Endothelial cell of umbilical vein (primary cell): ENCODE measurements around the gene CCL7. TPM values are rescaled to one million over a fixed set of nuclear protein-coding genes. Genes with fewer than 3 reads are reported as not detected.

Experiments used
- BruUV-seq: library from RNA; stranded (reverse); fragments of 400-500 nt; replicated peaks from 2 replicates; lab custom pipeline; 2021; lab: Mats Ljungman, UMichigan
- CTCF ChIA-PET: fragments of 300-600, 350-600 bp; sonication (Branson Sonifier 250); formaldehyde crosslinking; loops from one replicate; lab custom pipeline; 2021; ENCODE audit warnings: antibody characterized with exemption, inconsistent platforms; lab: Charles Lee
- POLR2A ChIA-PET: fragments of 300-600, 350-600 bp; sonication (Branson Sonifier 250); formaldehyde crosslinking; loops from one replicate; lab custom pipeline; 2021; ENCODE audit warnings: antibody characterized with exemption, inconsistent platforms; lab: Charles Lee
- DNase-seq: peaks from one replicate; pipeline ENCODE4 v3.0.0-alpha.2; 2011; ENCODE audit warnings: low read depth, low spot score
- FAIRE-seq: peaks from 2 replicates; lab custom pipeline; 2011; peaks lifted over from hg19 to GRCh38; lab: Jason Lieb, UNC
- H2AFZ ChIP-seq: 2 replicates; pipeline ENCODE4 v1.6.0; 2012; ENCODE audit warnings: low read depth, low read length, control low read depth, inconsistent platforms
- H3K27ac ChIP-seq: 2 replicates; pipeline ENCODE4 v1.5.1; 2011; ENCODE audit warnings: low read depth, mild to moderate bottlenecking, control low read depth, low read length, moderate library complexity; ENCODE audit not compliant: insufficient read depth
- H3K27me3 ChIP-seq, 2 experiments: 2 replicates each; pipeline versions ENCODE4 v1.6.0 to v1.6.1; 2011; ENCODE audit warnings: low read length in 2 of 2, mixed read lengths in 1 of 2; ENCODE audit not compliant: control insufficient read depth in 2 of 2, insufficient read depth in 2 of 2
- H3K36me3 ChIP-seq, 2 experiments: 2 replicates in 1 of 2; 3 replicates in 1 of 2; pipeline ENCODE4 v1.5.1; 2011; ENCODE audit warnings: low read length in 2 of 2, mild to moderate bottlenecking in 1 of 2, moderate library complexity in 1 of 2; ENCODE audit not compliant: control insufficient read depth in 2 of 2, insufficient read depth in 2 of 2; ENCODE audit errors: extremely low read depth in 1 of 2
- H3K4me1 ChIP-seq: 3 replicates; pipeline ENCODE4 v1.5.1; 2011; ENCODE audit warnings: mild to moderate bottlenecking, low read length; ENCODE audit not compliant: control insufficient read depth, insufficient read depth; ENCODE audit errors: extremely low read depth
- H3K4me2 ChIP-seq: 2 replicates; pipeline ENCODE4 v1.6.1; 2011; ENCODE audit warnings: low read length, control low read depth, mixed read lengths; ENCODE audit not compliant: insufficient read depth
- H3K4me3 ChIP-seq, 3 experiments: fragments of 200-600 bp in 1 of 3; sonication (generic), shearing (Covaris generic) in 1 of 3; replicated peaks in 1 of 3; 2 replicates each; pipeline ENCODE4 v1.5.1; 2011 to 2016; ENCODE audit warnings: control low read depth in 3 of 3, low read length in 3 of 3, mild to moderate bottlenecking in 2 of 3, inconsistent platforms in 1 of 3, low read depth in 1 of 3, moderate library complexity in 1 of 3; ENCODE audit not compliant: insufficient read depth in 1 of 3
- H3K79me2 ChIP-seq: 2 replicates; pipeline ENCODE4 v1.6.0; 2012; ENCODE audit warnings: low read length, inconsistent platforms; ENCODE audit not compliant: control insufficient read depth, insufficient read depth
- H3K9ac ChIP-seq: replicated peaks from 2 replicates; pipeline ENCODE3; 2011; ENCODE audit warnings: low read length, control low read depth; ENCODE audit not compliant: insufficient read depth; ENCODE audit errors: extremely low read depth
- H3K9me1 ChIP-seq: replicated peaks from 3 replicates; pipeline ENCODE4 v1.6.0; 2011; ENCODE audit warnings: mild to moderate bottlenecking, low read length; ENCODE audit not compliant: control insufficient read depth, insufficient read depth; ENCODE audit errors: extremely low read depth
- H3K9me3 ChIP-seq: replicated peaks from 2 replicates; pipeline ENCODE4 v1.5.1; 2012; ENCODE audit warnings: low read length, inconsistent platforms; ENCODE audit not compliant: control insufficient read depth, insufficient read depth
- H4K20me1 ChIP-seq: replicated peaks from 2 replicates; pipeline ENCODE3; 2011; ENCODE audit warnings: mild to moderate bottlenecking, low read length; ENCODE audit not compliant: control insufficient read depth, insufficient read depth; ENCODE audit errors: extremely low read depth
- GATA2 ChIP-seq: IDR thresholded peaks from 2 replicates; pipeline ENCODE4 v1.7.0; 2011; ENCODE audit warnings: low read depth, mild to moderate bottlenecking, moderate library complexity, mixed read lengths, low read length; ENCODE audit not compliant: insufficient read length, insufficient read depth
- JUN ChIP-seq: IDR thresholded peaks from 2 replicates; pipeline ENCODE4 v1.6.1; 2011; ENCODE audit warnings: borderline replicate concordance, low read depth; ENCODE audit not compliant: insufficient read length, insufficient read depth
- MYC ChIP-seq: IDR thresholded peaks from one replicate; pipeline ENCODE4 v1.6.1; 2011; ENCODE audit warnings: mild to moderate bottlenecking, low read depth, low read length
- POLR2A ChIP-seq: IDR thresholded peaks from 2 replicates; pipeline ENCODE4 v1.6.1; 2012; ENCODE audit warnings: low read depth, mild to moderate bottlenecking, control low read depth, low read length
- POLR2AphosphoS5 ChIP-seq: IDR thresholded peaks from 2 replicates; pipeline ENCODE4 v1.6.1; 2012; ENCODE audit warnings: low read depth, mild to moderate bottlenecking, control low read depth, low read length, moderate library complexity; ENCODE audit not compliant: insufficient read depth
- dilution Hi-C: fragments of 300-500 bp; cut with MboI; formaldehyde crosslinking; loops from one replicate; pipeline ENCODE4 v1.15.0; 2019; ENCODE audit warnings: low sequenced_read_pairs; ENCODE audit not compliant: extremely low pct_ligation_motif_present
- intact Hi-C: fragments of 100-400 bp; cut with micrococcal nuclease; formaldehyde crosslinking; loops from one replicate; pipeline ENCODE4 v1.10.0; 2022
- polyA plus RNA-seq, 4 experiments: library from polyadenylated mRNA; depleted of rRNA in 3 of 4; stranded (reverse) in 3 of 4; unstranded in 1 of 4; fragments of >200 nt; gene quantifications; 2 replicates each; pipeline versions ENCODE4 v1.2.1 to v1.2.3, GENCODE V29; 2011 to 2012; ENCODE audit warnings: missing spikeins in 1 of 4
- total RNA-seq: library from RNA; stranded (reverse); gene quantifications from 2 replicates; pipeline ENCODE4 v1.2.3, GENCODE V29; 2021
- TF ChIP-seq, protein P1 (sequence below), 2 donors: IDR thresholded peaks; 1 replicate in 1 of 2; 2 replicates in 1 of 2; pipeline ENCODE4 v1.5.1; 2011; ENCODE audit warnings: low read length in 2 of 2, mild to moderate bottlenecking in 2 of 2, moderate library complexity in 2 of 2, control low read depth in 1 of 2, inconsistent platforms in 1 of 2, low read depth in 1 of 2; ENCODE audit not compliant: insufficient read depth in 1 of 2; ENCODE audit errors: extremely low read depth in 1 of 2

Gene CCL7
- total and polyA plus RNA-seq, 2 donors (not counting 3 experiments of a cell fraction or from before 2014, with no cell fraction given), result 0.25 TPM; not detected in 1

DNA sequence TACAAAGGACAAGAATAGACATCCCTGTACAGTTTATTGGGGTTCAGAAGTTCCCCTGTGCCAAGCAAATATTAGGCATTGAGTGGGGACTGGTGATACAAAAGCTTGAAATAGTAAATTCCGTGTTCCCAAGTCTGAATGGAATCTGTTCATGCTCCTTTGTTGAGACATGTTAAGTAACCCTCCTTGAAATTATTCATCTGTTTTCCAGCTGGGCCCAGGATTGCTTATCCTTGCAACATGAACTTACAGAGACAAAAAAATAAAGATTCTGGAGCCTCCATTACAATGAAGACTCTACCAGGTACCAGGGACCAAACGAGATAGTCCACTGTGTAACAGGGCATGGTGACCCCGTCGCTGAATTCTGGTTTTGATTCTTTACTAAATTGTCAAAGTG, 43.1 kb downstream of the CCL7 start:
- Histone ChIP-seq H3K79me2 (no peaks in the 10 kb centered on the region), H3K27me3 (peaks cover 20 to 26% of the 10 kb centered on the region in 2 experiments), H3K9ac (no peak overlapping the region), H3K4me3 (no peak overlapping the region), H3K4me1 (no peaks in the 10 kb centered on the region), H3K9me1 (no peaks in the 10 kb centered on the region), H3K36me3 (no peaks in the 10 kb centered on the region), H3K9me3 (no peaks in the 10 kb centered on the region), H3K4me2 (no peak overlapping the region), H3K27ac (no peak overlapping the region), H2AFZ (no peak overlapping the region), H4K20me1 (no peaks in the 10 kb centered on the region)
- BruUV-seq, result no TSS peak
- TF ChIP-seq JUN (no peak), GATA2 (no peak), POLR2A (no peak), POLR2AphosphoS5 (no peak), MYC (no peak)
- TF ChIP-seq, protein P1, sequence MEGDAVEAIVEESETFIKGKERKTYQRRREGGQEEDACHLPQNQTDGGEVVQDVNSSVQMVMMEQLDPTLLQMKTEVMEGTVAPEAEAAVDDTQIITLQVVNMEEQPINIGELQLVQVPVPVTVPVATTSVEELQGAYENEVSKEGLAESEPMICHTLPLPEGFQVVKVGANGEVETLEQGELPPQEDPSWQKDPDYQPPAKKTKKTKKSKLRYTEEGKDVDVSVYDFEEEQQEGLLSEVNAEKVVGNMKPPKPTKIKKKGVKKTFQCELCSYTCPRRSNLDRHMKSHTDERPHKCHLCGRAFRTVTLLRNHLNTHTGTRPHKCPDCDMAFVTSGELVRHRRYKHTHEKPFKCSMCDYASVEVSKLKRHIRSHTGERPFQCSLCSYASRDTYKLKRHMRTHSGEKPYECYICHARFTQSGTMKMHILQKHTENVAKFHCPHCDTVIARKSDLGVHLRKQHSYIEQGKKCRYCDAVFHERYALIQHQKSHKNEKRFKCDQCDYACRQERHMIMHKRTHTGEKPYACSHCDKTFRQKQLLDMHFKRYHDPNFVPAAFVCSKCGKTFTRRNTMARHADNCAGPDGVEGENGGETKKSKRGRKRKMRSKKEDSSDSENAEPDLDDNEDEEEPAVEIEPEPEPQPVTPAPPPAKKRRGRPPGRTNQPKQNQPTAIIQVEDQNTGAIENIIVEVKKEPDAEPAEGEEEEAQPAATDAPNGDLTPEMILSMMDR (IDR thresholded peaks at IDR 0.05; ENCODE audit: extremely low read depth in 1 of 2, insufficient read depth in 1 of 2, low read depth in 1 of 2, low read length in 2 of 2), result no peak
- ChIA-PET POLR2A (no interaction called here), CTCF (interaction anchor here (1.0 to 8.7 kb wide), 2 partner anchors 48 to 111 kb away, joined by 3 to 202 read pairs; no protein-coding TSS in a partner anchor)
- intact Hi-C loops, result no loop called here
- DNase-seq (no peak), FAIRE-seq (no peak)
- dilution Hi-C loops, result loop anchor here (25.0 kb wide), 1 partner anchor 101 kb away; no protein-coding TSS in a partner anchor
